Measurements from ENCODE around the gene ABCA1. TPM values are rescaled to one million over a fixed set of nuclear protein-coding genes. Genes with fewer than 3 reads are reported as not detected.

Gene ABCA1
- total and polyA plus RNA-seq, 2 of the 13 experiments (the other 11 are each of a cell fraction or from before 2014, with no cell fraction given), result 26.8 to 63.8 TPM

- TF ChIP-seq ZBTB40 (IDR thresholded peaks at IDR 0.05) (no peak), ZBTB40 (CRISPR knock-in tag; IDR thresholded peaks at IDR 0.05) (no peak), KLF16 (CRISPR knock-in tag; IDR thresholded peaks at IDR 0.05) (no peak), MAZ (IDR thresholded peaks at IDR 0.05; ENCODE audit: borderline replicate concordance, low read depth, low read length) (no peak), MAZ (CRISPR knock-in tag; IDR thresholded peaks at IDR 0.05; ENCODE audit: low read depth) (no peak), ZNF777 (CRISPR knock-in tag; IDR thresholded peaks at IDR 0.05) (no peak), ZNF644 (CRISPR knock-in tag; IDR thresholded peaks at IDR 0.05; ENCODE audit: low read depth) (no peak), ZKSCAN1 (IDR thresholded peaks at IDR 0.05; ENCODE audit: low read length) (no peak), SNAPC5 (CRISPR knock-in tag; IDR thresholded peaks at IDR 0.05; ENCODE audit: borderline replicate concordance) (no peak), ARID2 (CRISPR knock-in tag; IDR thresholded peaks at IDR 0.05; ENCODE audit: borderline replicate concordance) (no peak), ZNF280B (CRISPR knock-in tag; IDR thresholded peaks at IDR 0.05; ENCODE audit: borderline replicate concordance) (no peak), ZNF274 (CRISPR knock-in tag; IDR thresholded peaks at IDR 0.05) (no peak), ZNF24 (IDR thresholded peaks at IDR 0.05) (no peak), THYN1 (CRISPR knock-in tag; IDR thresholded peaks at IDR 0.05; ENCODE audit: borderline replicate concordance, low read depth) (no peak), FOSL2 (CRISPR knock-in tag; IDR thresholded peaks at IDR 0.05) (peak; percentile 71), LBX2 (CRISPR knock-in tag; IDR thresholded peaks at IDR 0.05; ENCODE audit: borderline replicate concordance) (no peak), ISX (CRISPR knock-in tag; conservative IDR thresholded peaks at IDR 0.05) (no peak), ZBTB38 (CRISPR knock-in tag; IDR thresholded peaks at IDR 0.05) (peak; percentile 52; the same call in 1 of the 2 replicates), GMEB1 (CRISPR knock-in tag; IDR thresholded peaks at IDR 0.05; ENCODE audit: borderline replicate concordance) (no peak)
Measured at GRCh38 chr9:104903609-104904008, 24.3 kb downstream of the ABCA1 start (continued).
